GM21723 (cell line): ENCODE measurements around the gene TBRG4.

Experiments used
- ATAC-seq: cut with Tn5 transposase; IDR thresholded peaks from one replicate; pipeline ENCODE4 v1.9.1; 2021; ENCODE audit warnings: mild to moderate bottlenecking, moderate library complexity; ENCODE audit not compliant: unreplicated experiment

TBRG4 gene

DNA sequence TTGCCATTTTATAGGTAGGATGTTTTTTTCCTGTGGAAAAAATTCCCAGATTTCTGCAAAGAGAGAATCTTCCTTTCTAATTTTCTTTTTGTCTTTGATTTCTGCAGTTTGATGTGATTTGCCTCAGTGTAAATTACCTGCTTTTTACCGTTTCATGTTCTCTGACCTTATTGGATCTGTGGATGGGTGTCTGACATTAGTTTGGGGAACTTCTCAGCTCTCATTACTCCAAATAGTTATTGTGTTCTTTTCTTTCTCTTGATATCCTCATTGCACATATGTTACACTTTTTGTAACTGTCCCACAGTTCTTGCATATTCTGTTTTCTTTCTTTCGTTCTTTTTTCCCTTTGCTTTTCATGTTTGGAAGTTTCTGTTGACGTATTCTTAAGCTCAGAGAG lies 51.2 kb downstream of the TBRG4 start:
- no peak for ATAC-seq

DNA sequence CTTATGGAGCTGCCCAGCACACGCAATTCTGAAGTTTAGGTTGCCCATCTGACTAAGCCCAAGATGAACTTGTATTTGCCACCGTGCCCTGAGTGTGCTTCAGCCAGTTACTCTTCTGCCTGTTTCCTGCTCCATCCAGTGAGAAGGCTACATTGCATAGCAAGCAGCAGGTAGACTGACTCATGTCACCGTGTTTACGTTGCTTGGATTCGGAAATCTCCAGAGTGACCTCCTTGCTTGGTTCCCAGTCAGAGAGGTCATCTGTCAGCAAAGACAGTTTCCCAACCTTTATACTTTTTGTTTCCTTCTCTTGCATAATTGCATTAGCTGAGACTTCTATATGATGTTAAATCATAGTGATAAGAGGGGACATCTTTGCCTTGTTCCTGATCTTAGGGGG lies 53.6 kb downstream of the TBRG4 start:
- no peak for ATAC-seq

DNA sequence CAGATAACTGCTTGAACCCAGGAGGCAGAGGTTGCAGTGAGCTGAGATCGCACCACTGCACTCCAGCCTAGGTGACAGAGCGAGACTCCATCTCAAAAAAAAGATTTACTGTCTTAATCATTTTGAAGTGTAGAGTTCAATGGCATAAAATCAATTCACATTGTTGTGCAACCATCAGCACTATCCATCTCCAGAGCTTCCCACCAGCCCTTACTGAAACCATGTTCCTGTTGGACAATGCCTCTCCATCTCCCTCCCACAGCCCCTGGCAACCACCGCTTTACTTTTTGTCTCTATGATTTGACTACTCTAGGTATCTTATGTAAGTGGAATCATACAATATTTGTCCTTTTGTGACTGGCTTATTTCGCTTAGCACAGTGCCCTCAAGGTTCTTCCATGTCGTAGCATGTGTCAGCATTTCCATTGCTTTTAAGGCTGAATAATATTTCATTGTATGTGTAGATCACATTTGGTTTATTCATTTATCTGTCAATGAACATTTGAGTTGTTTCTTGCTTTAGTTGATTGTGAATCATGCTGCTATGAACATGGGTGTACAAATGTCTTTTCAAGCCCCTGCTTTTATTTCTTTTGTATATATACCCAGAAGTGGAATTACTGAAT lies 55.8 kb downstream of the TBRG4 start:
- ATAC-seq: no peak

DNA sequence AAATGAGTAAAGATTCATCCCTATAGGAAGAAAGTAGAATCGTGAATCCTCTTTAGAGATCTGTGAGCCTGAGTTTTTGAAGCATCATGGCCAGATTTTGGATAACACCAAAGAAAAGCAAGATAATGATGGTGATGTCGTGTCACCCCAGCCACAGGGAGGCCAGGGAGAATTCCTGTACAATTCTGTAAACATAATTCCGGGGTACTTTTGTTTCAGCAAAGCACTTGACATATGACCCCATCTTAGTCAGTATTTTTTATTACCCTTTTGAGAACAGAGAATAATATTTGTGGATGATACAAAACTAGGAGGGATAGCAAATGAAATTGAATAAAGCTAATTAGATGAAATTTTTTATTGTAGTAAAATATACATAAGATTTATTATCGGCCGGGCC lies 56.5 kb downstream of the TBRG4 start:
- no peak for ATAC-seq

DNA sequence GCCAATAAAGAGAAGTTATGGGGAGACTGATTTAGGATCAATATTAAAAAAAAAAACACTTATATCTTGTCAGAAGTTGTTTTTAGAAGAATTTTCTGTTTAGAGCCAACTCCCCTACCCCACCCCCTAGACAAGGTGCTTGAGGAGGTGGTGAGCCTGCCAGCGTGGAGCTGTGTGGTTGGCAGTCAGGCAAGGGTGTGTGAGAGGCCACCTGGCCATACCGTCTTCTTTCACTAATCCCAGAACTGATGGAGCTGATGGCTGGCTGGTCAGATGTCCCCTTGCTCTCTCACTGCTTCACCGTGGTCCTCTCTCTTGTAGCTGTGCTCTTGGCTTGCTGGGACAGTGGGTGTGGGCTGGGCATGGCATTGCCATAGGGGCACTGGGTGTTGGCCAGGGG lies 57.1 kb downstream of the TBRG4 start:
- no peak for ATAC-seq

DNA sequence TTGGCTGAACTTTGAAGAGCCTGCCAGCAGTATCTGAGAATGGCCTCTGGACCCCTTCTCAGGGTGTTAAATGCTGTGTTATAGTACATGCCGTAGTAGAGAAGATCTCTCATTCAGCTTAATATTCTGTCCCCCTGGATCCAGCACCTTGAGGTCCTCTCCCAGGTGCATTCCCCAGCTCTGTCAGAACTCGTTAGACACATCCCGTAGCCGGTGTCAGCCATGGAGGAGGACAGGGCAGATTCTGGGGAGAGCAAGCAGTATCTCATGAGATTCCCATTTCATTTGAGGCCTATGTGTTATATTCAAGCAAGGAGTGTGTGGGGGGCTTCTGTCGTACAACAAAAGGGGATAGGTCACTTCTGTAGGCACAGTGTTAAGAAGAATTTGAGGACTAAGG lies 57.6 kb downstream of the TBRG4 start:
- no peak for ATAC-seq

DNA sequence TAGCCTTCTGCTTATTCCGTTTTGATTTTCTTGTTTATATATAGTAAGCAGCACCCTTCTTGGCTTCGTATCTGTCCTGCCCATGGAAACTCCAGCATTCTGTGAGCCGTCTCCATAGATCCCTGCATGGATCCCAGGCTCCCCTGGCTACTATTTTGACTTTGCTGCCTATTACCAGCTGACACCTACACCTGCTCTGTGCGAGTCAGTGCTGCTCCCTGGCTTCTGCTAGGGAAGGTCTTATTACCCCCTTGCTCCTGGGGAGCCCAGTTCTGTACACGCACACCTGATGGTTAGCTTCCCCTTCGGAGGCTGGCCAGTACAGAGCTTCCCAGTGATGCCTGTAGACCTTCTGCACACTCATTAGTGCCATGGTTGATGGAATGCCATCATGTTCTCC lies 58.1 kb downstream of the TBRG4 start:
- ATAC-seq: no peak

DNA sequence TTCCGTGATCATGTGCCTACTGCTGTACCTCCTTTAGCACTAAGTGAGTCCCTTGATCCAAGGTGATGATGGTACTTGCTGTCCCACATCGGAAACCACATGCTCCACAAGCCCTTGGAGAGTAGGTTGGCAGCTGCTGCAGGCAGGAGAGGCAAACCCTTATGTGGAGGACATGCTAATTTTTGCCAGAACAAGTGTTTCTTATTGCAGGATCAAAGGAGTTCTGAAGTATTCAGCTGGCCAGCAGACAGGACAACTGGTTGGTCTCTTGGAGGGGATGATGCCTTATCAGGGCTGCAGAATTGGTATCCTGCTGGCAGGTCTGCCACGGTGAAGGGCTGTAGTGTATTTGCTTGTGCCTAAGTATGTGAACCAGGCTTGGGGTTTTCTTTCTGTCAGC lies 59.5 kb downstream of the TBRG4 start:
- ATAC-seq: no peak

DNA sequence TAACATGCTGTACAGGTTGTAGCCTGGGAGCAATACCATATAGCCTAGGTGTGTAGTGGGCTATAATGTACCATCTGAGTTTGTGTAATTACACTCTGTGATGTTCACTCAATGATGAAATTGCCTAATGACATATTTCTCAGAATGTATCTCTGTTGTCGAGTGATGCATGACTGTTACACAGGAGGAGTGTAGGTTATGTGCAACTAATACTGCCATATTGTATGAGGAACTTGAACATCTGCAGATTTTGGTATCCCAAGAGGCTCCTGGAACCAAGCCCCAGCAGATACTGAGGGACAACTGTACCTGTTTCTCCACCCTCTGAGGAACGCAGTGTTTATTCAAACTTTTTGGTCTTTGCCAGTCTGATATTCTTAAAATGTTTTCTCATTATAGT lies 61.3 kb downstream of the TBRG4 start:
- ATAC-seq: no peak
